ENCODE data around the gene ABL2. TPM values are rescaled to one million over a fixed set of nuclear protein-coding genes. Genes with fewer than 3 reads are reported as not detected.

ABL2 gene
- total RNA-seq, 4 donors from 2014 or later: 3.3 to 12.0 (median 6.2) TPM

DNA sequence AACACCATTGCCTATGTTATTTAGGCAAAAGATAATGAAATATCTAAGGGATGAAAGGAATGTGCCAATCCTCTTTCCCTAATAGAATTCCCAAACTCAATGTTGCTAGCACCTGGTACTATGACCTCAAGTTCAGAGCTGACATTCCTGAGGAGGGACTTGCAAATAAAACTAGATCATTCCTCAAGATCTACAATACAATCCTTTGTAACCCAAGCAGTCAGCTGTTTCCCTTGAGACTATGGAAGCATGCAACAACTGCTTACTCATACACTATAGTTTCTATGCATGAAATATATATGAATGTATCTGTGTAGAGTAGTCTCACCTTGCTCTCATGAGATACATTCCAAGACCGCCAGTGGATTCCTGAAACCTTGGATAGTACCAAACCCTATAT, 65.0 kb downstream of the ABL2 start:
- no peak for TF ChIP-seq POLR2A (IDR thresholded peaks at IDR 0.05)
- TF ChIP-seq, protein P1, sequence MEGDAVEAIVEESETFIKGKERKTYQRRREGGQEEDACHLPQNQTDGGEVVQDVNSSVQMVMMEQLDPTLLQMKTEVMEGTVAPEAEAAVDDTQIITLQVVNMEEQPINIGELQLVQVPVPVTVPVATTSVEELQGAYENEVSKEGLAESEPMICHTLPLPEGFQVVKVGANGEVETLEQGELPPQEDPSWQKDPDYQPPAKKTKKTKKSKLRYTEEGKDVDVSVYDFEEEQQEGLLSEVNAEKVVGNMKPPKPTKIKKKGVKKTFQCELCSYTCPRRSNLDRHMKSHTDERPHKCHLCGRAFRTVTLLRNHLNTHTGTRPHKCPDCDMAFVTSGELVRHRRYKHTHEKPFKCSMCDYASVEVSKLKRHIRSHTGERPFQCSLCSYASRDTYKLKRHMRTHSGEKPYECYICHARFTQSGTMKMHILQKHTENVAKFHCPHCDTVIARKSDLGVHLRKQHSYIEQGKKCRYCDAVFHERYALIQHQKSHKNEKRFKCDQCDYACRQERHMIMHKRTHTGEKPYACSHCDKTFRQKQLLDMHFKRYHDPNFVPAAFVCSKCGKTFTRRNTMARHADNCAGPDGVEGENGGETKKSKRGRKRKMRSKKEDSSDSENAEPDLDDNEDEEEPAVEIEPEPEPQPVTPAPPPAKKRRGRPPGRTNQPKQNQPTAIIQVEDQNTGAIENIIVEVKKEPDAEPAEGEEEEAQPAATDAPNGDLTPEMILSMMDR (IDR thresholded peaks at IDR 0.05): no peak
- WGBS, 2 donors: 100% methylated on average over 1 of the region's 1 CpG
- H3K9me3 ChIP-seq: no peaks in the 10 kb centered on the region
- H3K4me1 ChIP-seq: peaks cover 0 to under 1% (median 0%) of the 10 kb centered on the region in 3 donors
- H3K36me3 ChIP-seq: no peaks in the 10 kb centered on the region
- H3K27ac ChIP-seq: no peak overlapping the region
- intact Hi-C loops (cut with DNase I): no loop called here
- no peaks in the 10 kb centered on the region for H3K27me3 ChIP-seq
- no peak overlapping the region for H3K4me3 ChIP-seq
- DNase-seq: no peak

DNA sequence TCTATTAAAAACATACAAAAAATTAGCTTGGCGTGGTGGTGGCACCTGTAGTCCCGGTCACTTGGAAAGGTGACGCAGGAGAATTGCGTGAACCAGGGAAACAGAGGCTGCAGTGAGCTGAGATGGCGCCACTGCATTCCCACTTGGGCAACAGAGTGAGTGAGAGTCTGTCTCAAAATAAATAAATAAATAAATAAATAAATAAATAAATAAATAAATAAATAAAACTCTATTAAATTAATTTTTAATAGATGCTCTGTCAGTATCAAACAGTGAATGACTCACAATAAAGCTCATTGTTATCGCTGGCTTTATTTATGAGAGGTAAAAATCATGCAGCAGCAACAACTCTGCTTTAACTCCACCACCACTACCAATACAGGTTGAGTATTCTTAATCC, 72.8 kb downstream of the ABL2 start:
- intact Hi-C loops (cut with DNase I): no loop called here
- no peak overlapping the region for H3K27ac ChIP-seq
- TF ChIP-seq POLR2A (IDR thresholded peaks at IDR 0.05): no peak
- TF ChIP-seq, protein P1 (IDR thresholded peaks at IDR 0.05): no peak
- no peaks in the 10 kb centered on the region for H3K9me3 ChIP-seq
- H3K4me3 ChIP-seq: no peak overlapping the region
- H3K4me1 ChIP-seq: peaks cover 0 to 11% (median 0%) of the 10 kb centered on the region in 3 donors
- WGBS, 2 donors: 96% methylated on average over 6 of the region's 6 CpGs
- H3K36me3 ChIP-seq: no peaks in the 10 kb centered on the region
- H3K27me3 ChIP-seq: no peaks in the 10 kb centered on the region
- no peak for DNase-seq

DNA sequence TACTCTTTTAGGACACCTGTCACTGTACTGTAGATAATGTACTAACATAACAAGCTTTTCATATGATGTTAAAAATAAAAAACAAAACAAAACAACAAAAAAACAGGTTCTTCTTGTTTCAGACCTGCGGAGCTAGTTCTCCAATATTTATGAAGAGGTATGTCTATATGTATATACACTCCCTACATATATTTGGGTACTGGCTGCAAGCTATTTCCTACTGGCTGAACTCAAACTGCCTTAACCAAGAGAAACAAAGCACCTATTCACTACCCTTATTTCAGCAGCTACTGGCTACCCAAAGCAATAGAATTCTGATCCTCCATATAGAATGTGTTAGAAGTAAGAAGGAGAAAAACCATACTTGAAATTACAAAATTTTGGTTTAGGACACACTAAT, 73.5 kb downstream of the ABL2 start:
- no peaks in the 10 kb centered on the region for H3K36me3 ChIP-seq
- intact Hi-C loops (cut with DNase I): no loop called here
- no peak overlapping the region for H3K27ac ChIP-seq
- DNase-seq: no peak
- peaks cover 0 to 11% (median 0%) of the 10 kb centered on the region in 3 donors for H3K4me1 ChIP-seq
- no peaks in the 10 kb centered on the region for H3K9me3 ChIP-seq
- 71 to 96% methylated on average over 1 of the region's 1 CpG for WGBS, 2 donors
- no peak overlapping the region for H3K4me3 ChIP-seq
- H3K27me3 ChIP-seq: no peaks in the 10 kb centered on the region
- TF ChIP-seq POLR2A (IDR thresholded peaks at IDR 0.05): no peak
- TF ChIP-seq, protein P1 (IDR thresholded peaks at IDR 0.05): no peak

DNA sequence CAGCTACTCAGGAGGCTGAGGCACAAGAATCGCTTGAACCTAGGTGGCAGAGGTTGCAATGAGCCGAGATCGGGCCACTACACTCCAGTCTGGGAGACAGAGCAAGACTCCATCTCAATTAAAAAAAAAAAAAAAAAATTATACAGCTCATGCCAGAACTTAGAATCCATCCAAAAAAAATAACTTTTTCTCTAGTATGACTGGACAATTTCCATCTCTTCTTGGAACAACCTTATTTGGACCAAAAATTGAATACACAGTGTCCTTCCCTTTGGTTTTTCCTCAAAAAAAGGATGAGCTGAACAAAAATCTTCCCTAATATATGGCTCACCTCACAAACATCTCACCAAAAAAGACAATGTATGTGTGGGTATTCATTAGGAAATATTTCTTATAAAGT, 73.9 kb downstream of the ABL2 start:
- Histone ChIP-seq H3K4me1 (peaks cover 0 to 11% (median 0%) of the 10 kb centered on the region in 3 donors), H3K9me3 (no peaks in the 10 kb centered on the region), H3K27ac (no peak overlapping the region), H3K36me3 (no peaks in the 10 kb centered on the region), H3K27me3 (no peaks in the 10 kb centered on the region), H3K4me3 (no peak overlapping the region)
- 89% methylated on average over 3 of the region's 3 CpGs; no CpG with 5 or more reads in 1 of the 2 donors for WGBS, 2 donors
- intact Hi-C loops (cut with DNase I): no loop called here
- TF ChIP-seq, protein P1 (IDR thresholded peaks at IDR 0.05): no peak
- no peak for TF ChIP-seq POLR2A (IDR thresholded peaks at IDR 0.05)
- no peak for DNase-seq

DNA sequence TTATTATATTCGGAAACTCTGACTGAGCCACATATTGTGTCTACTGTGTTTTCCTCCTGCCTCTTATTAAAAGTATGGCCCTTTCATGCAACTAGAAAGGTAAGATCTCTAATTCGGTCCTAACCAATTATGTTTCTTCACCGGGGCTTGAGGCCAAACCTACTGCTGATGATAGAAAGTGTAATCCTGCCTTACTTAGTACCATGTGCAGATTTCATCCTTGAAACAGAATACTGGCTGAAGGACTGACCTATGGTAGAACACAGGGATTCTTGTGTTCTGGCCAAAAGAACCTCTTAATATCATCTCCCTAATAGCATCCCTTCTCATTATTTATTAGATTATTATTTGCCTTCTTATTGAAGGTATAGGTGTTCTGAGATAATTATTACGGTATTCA, 75.0 kb downstream of the ABL2 start:
- H3K27ac ChIP-seq: no peak overlapping the region
- no peak overlapping the region for H3K4me3 ChIP-seq
- peaks cover 0 to 11% (median 0%) of the 10 kb centered on the region in 3 donors for H3K4me1 ChIP-seq
- no peak for TF ChIP-seq POLR2A (IDR thresholded peaks at IDR 0.05)
- TF ChIP-seq, protein P1 (IDR thresholded peaks at IDR 0.05): no peak
- intact Hi-C loops (cut with DNase I): no loop called here
- H3K9me3 ChIP-seq: no peaks in the 10 kb centered on the region
- H3K36me3 ChIP-seq: no peaks in the 10 kb centered on the region
- no peak for DNase-seq
- 88 to 94% methylated on average over 3 to 4 of the region's 4 CpGs for WGBS, 2 donors
- no peaks in the 10 kb centered on the region for H3K27me3 ChIP-seq
